GM13976 (cell line): ENCODE data around the gene KMO.
A peak's percentile ranks its signal among the peaks of the same experiment; 100 is the strongest.

ENCODE experiments used
- DNase-seq: peaks from one replicate; pipeline ENCODE4 v3.0.0; 2012; ENCODE audit warnings: low spot score
- CTCF ChIP-seq: IDR thresholded peaks from 2 replicates; pipeline ENCODE4 v1.5.1; 2012; ENCODE audit warnings: borderline replicate concordance, mild to moderate bottlenecking; ENCODE audit not compliant: insufficient read depth; ENCODE audit errors: extremely low read depth, missing control alignments, control extremely low read depth
- in situ Hi-C: fragments of 300-500 bp; cut with MboI; formaldehyde crosslinking; loops from one replicate; pipeline ENCODE4 v1.12.0; 2022; ENCODE audit warnings: low sequenced_read_pairs, mixed read lengths, inconsistent platforms; ENCODE audit not compliant: unreplicated experiment

KMO gene

GRCh38 chr1:241521718-241522117, 10.5 kb upstream of the KMO start:
- in situ Hi-C loops, result loop anchor here (10.0 kb wide), 2 partner anchors 313 to 473 kb away; partner anchors contain the start of gene MAP1LC3C
- DNase-seq, result no peak
- no peak for TF ChIP-seq CTCF

DNA sequence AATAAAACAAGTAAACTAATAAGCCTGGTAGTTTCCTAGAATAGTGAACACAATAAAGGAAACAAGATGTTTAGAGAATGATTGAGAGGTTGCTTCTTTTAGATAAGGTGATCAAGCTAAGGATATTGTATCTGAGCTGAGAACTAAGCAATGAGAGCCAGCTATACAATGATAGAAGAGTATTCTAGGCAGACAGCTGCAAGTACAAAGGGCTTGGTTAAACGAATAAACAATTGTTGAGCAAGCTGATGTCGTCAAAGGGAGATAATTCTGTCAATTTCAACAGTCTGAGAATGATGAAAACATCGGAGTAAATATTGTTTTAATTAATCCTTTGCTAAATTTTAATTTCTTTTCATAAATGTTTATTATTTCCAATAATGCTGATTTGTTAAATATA, 7.2 kb upstream of the KMO start:
- DNase-seq, result no peak
- in situ Hi-C loops, result loop anchor here (10.0 kb wide), 2 partner anchors 310 to 470 kb away; partner anchors contain the start of gene MAP1LC3C
- no peak for TF ChIP-seq CTCF

- no peak for TF ChIP-seq CTCF
- in situ Hi-C loops, result loop anchor here (10.0 kb wide), 2 partner anchors 308 to 468 kb away; partner anchors contain the start of gene MAP1LC3C
- no peak for DNase-seq
These were observed 5.0 kb upstream of the KMO start for GRCh38 chr1:241527146-241527545.

- TF ChIP-seq CTCF, result peak; percentile 29
- DNase-seq, result no peak
These were observed 700 bp upstream of the KMO start for GRCh38 chr1:241531195-241532161.

DNA sequence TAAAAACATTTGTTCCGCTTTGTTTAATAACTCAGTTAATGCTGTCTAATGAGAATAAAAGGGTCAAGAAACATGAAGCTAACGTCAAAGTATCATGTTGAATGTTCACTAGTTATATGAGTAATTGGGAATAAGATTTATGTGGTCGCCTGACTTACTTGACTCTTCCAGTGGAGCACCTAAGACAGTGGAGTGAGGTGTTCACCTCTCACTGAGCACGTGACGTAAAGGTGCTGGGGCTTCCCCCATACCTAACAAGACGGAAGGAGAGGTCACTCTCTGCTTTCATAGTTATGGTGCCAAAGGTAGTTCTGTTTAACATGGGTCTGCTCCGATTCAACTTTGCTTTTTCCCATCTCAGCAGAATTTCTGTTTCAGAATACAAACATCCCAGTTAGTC, 686 bp downstream of the KMO start:
- no peak for TF ChIP-seq CTCF
- no peak for DNase-seq
- in situ Hi-C loops, result no loop called here

More at GRCh38 chr1:241531195-241532161, 700 bp upstream of the KMO start:
- in situ Hi-C loops, result no loop called here

DNA sequence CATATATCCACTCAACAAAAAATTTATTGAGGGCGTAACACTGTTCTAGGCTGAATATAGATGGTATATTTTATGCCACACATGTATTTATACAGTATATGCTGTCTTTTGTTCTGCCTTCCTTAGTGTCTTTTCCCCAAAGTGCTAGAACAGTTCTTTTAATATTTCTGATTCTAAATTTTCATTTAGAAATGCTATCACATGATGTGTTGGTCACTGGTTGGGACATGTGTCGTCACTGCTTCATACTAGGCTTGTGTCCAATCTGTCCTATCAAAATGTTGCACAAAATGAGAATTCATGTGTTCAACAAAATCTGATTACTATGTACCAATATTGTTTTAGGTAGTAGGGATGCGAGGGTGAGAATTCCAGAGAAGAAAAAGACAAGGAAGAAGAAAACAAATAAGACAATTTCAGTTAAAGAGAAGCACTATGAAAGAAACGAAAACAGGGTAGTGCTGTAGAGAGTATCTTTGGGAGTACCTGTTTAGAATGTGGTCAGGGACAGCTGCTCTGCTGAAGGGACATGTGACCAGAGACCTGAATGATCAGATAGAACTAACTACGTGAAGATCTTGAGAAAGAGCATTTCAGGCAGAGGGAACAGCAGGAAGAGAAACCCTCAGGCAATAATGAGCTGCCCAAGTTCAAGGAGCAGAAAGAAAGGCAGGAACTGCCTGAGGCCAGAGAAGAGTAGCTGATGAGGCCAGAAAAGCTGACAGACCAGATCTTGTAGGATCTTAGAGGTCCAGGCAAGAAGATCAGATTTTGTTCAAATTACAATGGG, 1.3 kb downstream of the KMO start:
- DNase-seq, result no peak
- in situ Hi-C loops, result no loop called here
- no peak for TF ChIP-seq CTCF
